ENCODE results near the gene RCOR1. TPM values are rescaled to one million over a fixed set of nuclear protein-coding genes. Genes with fewer than 3 reads are reported as not detected.
A peak's percentile ranks its signal among the peaks of the same experiment; 100 is the strongest.
"Not testable (repeated sequence)": the region's sequence is repeated elsewhere in the genome, so short reads cannot be mapped to it uniquely, and the experiment has no call there.

RCOR1 gene
- total RNA-seq, 6 donors from 2014 or later = 19.8 to 58.7 (median 34.3) TPM

GRCh38 chr14:102610968-102611811 is 18.7 kb downstream of the RCOR1 start:
- no peak for TF ChIP-seq EP300 (IDR thresholded peaks at IDR 0.05)
- no peak for TF ChIP-seq POLR2A (IDR thresholded peaks at IDR 0.05)
- TF ChIP-seq POLR2AphosphoS5 (IDR thresholded peaks at IDR 0.05) = no peak
- TF ChIP-seq, protein P1, sequence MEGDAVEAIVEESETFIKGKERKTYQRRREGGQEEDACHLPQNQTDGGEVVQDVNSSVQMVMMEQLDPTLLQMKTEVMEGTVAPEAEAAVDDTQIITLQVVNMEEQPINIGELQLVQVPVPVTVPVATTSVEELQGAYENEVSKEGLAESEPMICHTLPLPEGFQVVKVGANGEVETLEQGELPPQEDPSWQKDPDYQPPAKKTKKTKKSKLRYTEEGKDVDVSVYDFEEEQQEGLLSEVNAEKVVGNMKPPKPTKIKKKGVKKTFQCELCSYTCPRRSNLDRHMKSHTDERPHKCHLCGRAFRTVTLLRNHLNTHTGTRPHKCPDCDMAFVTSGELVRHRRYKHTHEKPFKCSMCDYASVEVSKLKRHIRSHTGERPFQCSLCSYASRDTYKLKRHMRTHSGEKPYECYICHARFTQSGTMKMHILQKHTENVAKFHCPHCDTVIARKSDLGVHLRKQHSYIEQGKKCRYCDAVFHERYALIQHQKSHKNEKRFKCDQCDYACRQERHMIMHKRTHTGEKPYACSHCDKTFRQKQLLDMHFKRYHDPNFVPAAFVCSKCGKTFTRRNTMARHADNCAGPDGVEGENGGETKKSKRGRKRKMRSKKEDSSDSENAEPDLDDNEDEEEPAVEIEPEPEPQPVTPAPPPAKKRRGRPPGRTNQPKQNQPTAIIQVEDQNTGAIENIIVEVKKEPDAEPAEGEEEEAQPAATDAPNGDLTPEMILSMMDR (IDR thresholded peaks at IDR 0.05) = no peak
- no peaks in the 10 kb centered on the region for H3K9me3 ChIP-seq
- ATAC-seq (ENCODE audit: low FRiP score in 2 of 2) (no peak), DNase-seq (no peak)
- no peak overlapping the region for H3K4me3 ChIP-seq
- no peaks in the 10 kb centered on the region for H3K36me3 ChIP-seq
- 74 to 77% methylated on average over 5 of the region's 5 CpGs for WGBS, 2 donors
- H3K4me1 ChIP-seq = peaks cover 0 to 8% (median 7%) of the 10 kb centered on the region in 4 donors
- H3K27me3 ChIP-seq = no peaks in the 10 kb centered on the region
- no peak overlapping the region for H3K27ac ChIP-seq

- 93 to 97% methylated on average over 2 of the region's 2 CpGs for WGBS, 2 donors
These were observed 23.9 kb downstream of the RCOR1 start for GRCh38 chr14:102616318-102616717.

GRCh38 chr14:102616799-102617198 is 24.4 kb downstream of the RCOR1 start:
- Histone ChIP-seq H3K27ac (no peak overlapping the region), H3K9me3 (no peaks in the 10 kb centered on the region), H3K4me3 (no peak overlapping the region), H3K36me3 (no peaks in the 10 kb centered on the region), H3K27me3 (no peaks in the 10 kb centered on the region), H3K4me1 (peaks cover 7 to 33% (median 27%) of the 10 kb centered on the region in 4 donors)
- peak in 1 of 2 donors; percentile 40 for ATAC-seq (ENCODE audit: low FRiP score in 2 of 2)
- TF ChIP-seq POLR2AphosphoS5 (IDR thresholded peaks at IDR 0.05) = no peak
- no peak for TF ChIP-seq EP300 (IDR thresholded peaks at IDR 0.05)
- TF ChIP-seq, protein P1 (IDR thresholded peaks at IDR 0.05) = no peak
- no peak for TF ChIP-seq POLR2A (IDR thresholded peaks at IDR 0.05)
- no peak for DNase-seq
- 25 to 28% methylated on average over 3 of the region's 3 CpGs for WGBS, 2 donors

More at GRCh38 chr14:102616318-102616717, 23.9 kb downstream of the RCOR1 start:
- TF ChIP-seq, protein P1 (IDR thresholded peaks at IDR 0.05) = no peak
- TF ChIP-seq POLR2A (IDR thresholded peaks at IDR 0.05) (no peak), POLR2AphosphoS5 (IDR thresholded peaks at IDR 0.05) (no peak), EP300 (IDR thresholded peaks at IDR 0.05) (no peak)
- Histone ChIP-seq H3K27ac (no peak overlapping the region), H3K27me3 (no peaks in the 10 kb centered on the region), H3K9me3 (no peaks in the 10 kb centered on the region), H3K4me3 (no peak overlapping the region), H3K36me3 (no peaks in the 10 kb centered on the region), H3K4me1 (peaks cover 7 to 30% (median 27%) of the 10 kb centered on the region in 4 donors)
- ATAC-seq (ENCODE audit: low FRiP score in 2 of 2) (no peak), DNase-seq (no peak)

DNA sequence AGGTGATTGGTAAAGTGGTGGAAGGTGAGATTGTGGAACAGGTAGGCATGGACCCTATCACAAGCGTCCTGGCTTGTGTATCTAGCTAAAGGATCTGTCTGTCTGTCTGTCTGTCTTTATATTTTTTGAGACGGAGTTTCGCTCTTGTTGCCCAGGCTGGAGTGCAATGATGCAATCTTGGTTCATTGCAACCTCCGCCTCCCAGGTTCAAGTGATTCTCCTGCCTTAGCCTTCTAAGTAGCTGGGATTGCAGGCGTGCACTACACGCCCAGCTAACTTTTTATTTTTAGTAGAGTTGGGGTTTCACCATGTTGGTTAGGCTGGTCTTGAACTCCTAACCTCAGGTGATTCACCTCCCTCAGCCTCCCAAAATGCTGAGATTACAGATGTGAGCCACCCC is 26.6 kb downstream of the RCOR1 start:
- H3K9me3 ChIP-seq; H3K36me3 ChIP-seq; ATAC-seq (ENCODE audit: low FRiP score in 2 of 2); H3K27me3 ChIP-seq; H3K4me3 ChIP-seq: not testable (repeated sequence)
- Histone ChIP-seq H3K27ac (peak overlapping the region in 1 of 4 donors; percentile 44), H3K4me1 (peaks cover 14 to 46% (median 36%) of the 10 kb centered on the region in 4 donors)
- WGBS, 2 donors = 75 to 81% methylated on average over 6 of the region's 6 CpGs
- peak in 1 of 2 donors; percentile 76 for DNase-seq

DNA sequence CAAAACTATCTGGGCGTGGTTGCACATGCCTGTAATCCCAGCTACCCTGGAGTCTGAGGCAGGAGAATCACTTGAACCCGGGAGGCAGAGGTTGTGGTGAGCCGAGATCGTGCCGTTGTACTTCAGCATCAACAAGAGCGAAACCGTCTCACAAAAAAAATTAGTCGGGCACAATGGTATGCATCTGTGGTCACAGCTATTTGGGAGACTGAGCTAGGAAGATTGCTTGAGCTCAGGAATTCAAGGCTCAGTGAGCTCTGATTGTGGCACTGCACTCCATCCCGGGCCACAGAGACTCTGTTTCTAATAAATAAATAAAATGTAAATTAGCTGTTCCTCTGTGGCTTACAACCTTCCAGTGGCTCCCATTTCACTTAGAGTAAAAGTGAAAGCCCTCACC is 28.0 kb downstream of the RCOR1 start:
- DNase-seq = no peak
- 94 to 95% methylated on average over 9 of the region's 9 CpGs for WGBS, 2 donors
- ATAC-seq (ENCODE audit: low FRiP score in 2 of 2) = no peak
- no peaks in the 10 kb centered on the region for H3K36me3 ChIP-seq
- H3K27ac ChIP-seq = no peak overlapping the region
- TF ChIP-seq, protein P1 (IDR thresholded peaks at IDR 0.05) = no peak
- TF ChIP-seq POLR2A (IDR thresholded peaks at IDR 0.05) = no peak
- TF ChIP-seq EP300 (IDR thresholded peaks at IDR 0.05) = no peak
- TF ChIP-seq POLR2AphosphoS5 (IDR thresholded peaks at IDR 0.05) = no peak
- H3K9me3 ChIP-seq = no peaks in the 10 kb centered on the region
- peaks cover 14 to 41% (median 33%) of the 10 kb centered on the region in 4 donors for H3K4me1 ChIP-seq
- no peaks in the 10 kb centered on the region for H3K27me3 ChIP-seq
- no peak overlapping the region for H3K4me3 ChIP-seq

Data from upper lobe of left lung (tissue), 6 donors.